Measurements from ENCODE around the gene PGAM5. TPM values are rescaled to one million over a fixed set of nuclear protein-coding genes. Genes with fewer than 3 reads are reported as not detected.

Gene PGAM5
- total RNA-seq, 2 donors from 2014 or later, result 21.5 to 24.2 TPM

DNA sequence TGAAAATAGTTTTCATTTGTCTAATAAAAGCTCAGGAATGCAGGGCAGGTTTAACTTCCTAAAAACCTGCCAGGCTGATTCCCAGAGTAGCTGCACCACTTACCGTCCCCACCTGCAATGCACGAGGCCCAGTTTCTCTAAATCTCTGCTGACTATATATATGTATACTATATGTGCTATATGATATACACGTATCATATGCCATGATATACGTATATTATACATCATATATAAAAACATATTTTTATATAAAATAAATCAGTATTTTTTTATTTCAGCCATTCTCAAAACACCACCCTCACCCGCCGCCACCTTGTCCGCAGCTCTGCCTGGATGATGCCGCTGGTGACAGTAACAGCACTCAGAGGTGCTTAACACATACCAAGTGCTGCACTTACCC lies 48.7 kb downstream of the PGAM5 start:
- H3K27me3 ChIP-seq (replicated peaks; ENCODE audit: insufficient read depth), result no peaks in the 10 kb centered on the region
- H3K27ac ChIP-seq, result no peak overlapping the region
- ATAC-seq (ENCODE audit: insufficient number of reproducible peaks, low FRiP score, low read depth), result no peak
- H3K9me3 ChIP-seq, result no peaks in the 10 kb centered on the region
- TF ChIP-seq, protein P1, sequence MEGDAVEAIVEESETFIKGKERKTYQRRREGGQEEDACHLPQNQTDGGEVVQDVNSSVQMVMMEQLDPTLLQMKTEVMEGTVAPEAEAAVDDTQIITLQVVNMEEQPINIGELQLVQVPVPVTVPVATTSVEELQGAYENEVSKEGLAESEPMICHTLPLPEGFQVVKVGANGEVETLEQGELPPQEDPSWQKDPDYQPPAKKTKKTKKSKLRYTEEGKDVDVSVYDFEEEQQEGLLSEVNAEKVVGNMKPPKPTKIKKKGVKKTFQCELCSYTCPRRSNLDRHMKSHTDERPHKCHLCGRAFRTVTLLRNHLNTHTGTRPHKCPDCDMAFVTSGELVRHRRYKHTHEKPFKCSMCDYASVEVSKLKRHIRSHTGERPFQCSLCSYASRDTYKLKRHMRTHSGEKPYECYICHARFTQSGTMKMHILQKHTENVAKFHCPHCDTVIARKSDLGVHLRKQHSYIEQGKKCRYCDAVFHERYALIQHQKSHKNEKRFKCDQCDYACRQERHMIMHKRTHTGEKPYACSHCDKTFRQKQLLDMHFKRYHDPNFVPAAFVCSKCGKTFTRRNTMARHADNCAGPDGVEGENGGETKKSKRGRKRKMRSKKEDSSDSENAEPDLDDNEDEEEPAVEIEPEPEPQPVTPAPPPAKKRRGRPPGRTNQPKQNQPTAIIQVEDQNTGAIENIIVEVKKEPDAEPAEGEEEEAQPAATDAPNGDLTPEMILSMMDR (IDR thresholded peaks at IDR 0.05), result no peak
- DNase-seq (ENCODE audit: low spot score), result no peak
- no peak overlapping the region for H3K4me3 ChIP-seq
- peaks cover 11 to 23% of the 10 kb centered on the region in 2 donors for H3K4me1 ChIP-seq (ENCODE audit: control insufficient read depth in 1 of 2, low read depth in 2 of 2)
- H3K36me3 ChIP-seq, result peaks cover 14% of the 10 kb centered on the region

DNA sequence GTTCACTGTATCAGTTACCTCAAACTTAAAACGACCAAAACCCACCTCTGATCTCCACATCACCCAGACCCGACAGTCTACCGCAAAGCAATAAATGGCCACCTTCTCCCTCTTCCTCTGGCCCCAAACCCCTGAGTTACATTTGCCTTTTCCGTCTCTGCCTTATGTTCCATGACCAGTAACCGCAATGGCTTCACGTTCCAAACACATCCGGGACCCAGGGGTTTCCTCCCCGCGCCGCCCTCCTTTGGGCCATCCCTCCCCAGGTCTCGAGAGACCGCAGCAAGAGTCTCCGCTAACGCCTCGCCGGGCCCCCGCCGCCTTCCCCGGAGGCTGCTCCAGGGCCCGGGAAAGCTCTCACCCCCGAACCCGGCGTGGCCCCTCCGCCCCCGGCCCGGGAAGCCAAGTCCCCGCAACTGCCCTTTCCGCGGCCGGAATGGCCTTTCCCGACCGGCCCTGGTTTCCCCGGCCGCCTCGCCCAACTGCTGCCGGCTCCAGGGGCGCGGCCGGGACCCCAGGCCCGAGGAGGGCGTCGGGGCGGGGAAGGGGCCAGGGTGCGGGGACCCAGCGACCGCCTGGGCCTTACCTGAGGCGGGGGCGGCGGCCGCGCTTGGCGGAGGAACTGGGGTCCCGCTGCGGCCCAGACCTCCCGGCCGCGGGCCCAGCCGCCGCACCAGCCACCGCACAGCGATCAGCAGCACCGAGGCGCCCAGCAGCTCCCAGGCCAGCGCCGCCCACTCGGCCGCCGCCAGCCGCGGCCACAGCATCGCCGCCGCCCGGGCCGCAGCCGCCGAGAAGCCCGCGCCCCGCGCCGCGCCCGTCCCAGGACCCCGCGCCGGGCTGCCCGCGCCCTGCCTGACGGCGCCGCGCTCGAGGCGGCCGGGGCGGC lies 50.6 kb downstream of the PGAM5 start, which contains the start of gene ANKLE2:
TSS of gene ANKLE2 (minus strand) at position 801 of the 889 bp plus-strand sequence. CDS start at position 767, 34 bp downstream.
- TF ChIP-seq, protein P1 (IDR thresholded peaks at IDR 0.05), result no peak
- Histone ChIP-seq H3K4me1 (ENCODE audit: control insufficient read depth in 1 of 2, low read depth in 2 of 2) (peaks cover 11 to 25% of the 10 kb centered on the region in 2 donors), H3K27me3 (replicated peaks; ENCODE audit: insufficient read depth) (no peaks in the 10 kb centered on the region), H3K4me3 (peak within 1 kb of the TSS; percentile 96), H3K36me3 (peaks cover 3% of the 10 kb centered on the region), H3K9me3 (no peaks in the 10 kb centered on the region), H3K27ac (peak within 1 kb of the TSS; percentile 94)
- ATAC-seq (ENCODE audit: insufficient number of reproducible peaks, low FRiP score, low read depth) (peak; percentile 52), DNase-seq (ENCODE audit: low spot score) (no peak)

DNA sequence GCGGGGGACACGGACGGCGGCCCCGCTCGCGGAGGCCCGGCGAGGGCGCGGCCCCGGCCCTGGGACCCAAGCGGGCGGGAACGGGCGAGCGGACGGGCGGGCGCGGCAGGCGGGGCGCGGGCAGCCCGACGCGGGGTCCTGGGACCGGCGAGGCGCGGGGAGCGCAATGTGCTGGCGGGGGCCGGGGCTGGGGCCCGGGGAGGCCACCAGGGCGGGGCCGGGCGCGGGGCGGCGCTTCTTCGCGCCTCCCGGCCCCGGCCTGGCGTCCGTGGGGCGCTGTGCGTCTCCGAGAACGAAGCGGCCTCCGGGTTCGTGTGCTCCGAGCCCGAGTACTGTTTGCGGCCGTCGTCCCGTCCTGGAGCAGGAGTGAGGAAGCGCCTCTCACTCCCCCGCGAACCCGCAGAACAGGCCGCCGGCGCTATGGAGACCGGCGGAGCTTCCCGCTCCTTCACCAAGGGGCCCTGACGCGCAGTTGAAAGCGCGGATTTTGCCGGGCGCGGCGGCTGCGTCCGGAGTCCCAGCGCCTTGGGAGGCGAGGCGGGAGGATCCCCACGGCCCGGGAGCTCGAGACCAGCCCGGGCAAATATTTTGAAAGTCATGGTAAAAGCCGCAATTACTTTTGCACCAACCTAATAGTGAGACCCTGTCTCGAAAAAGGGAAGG lies 51.4 kb downstream of the PGAM5 start:
- peak; percentile 75 for ATAC-seq (ENCODE audit: insufficient number of reproducible peaks, low FRiP score, low read depth)

DNA sequence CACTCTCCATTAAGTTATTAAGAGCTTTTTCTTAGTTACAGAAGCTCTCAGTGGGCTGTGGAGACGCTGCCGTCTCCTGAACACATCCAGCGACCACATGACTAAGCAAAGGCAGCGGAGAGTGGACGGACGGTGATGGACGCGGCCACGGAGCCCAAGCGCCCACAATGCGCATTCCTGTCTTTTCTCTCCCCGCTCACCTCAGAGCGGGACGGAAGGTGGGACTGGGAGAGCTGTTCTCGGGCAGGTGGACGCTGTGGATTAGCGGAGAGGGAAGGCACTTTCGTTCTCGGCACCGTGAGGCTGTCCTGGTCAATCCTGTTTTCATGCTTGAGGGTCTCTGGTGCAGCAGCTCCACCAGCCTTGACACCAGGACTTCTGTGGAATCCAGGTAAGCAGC lies 53.6 kb downstream of the PGAM5 start:
- DNase-seq (ENCODE audit: low spot score), result no peak
- Histone ChIP-seq H3K27me3 (replicated peaks; ENCODE audit: insufficient read depth) (no peaks in the 10 kb centered on the region), H3K27ac (no peak overlapping the region), H3K9me3 (no peaks in the 10 kb centered on the region), H3K36me3 (no peaks in the 10 kb centered on the region), H3K4me3 (no peak overlapping the region), H3K4me1 (ENCODE audit: control insufficient read depth in 1 of 2, low read depth in 2 of 2) (peaks cover 11 to 36% of the 10 kb centered on the region in 2 donors)
- TF ChIP-seq, protein P1 (IDR thresholded peaks at IDR 0.05), result no peak
- no peak for ATAC-seq (ENCODE audit: insufficient number of reproducible peaks, low FRiP score, low read depth)

More for the DNA sequence above, 51.4 kb downstream of the PGAM5 start:
- peaks cover 11 to 33% of the 10 kb centered on the region in 2 donors for H3K4me1 ChIP-seq (ENCODE audit: control insufficient read depth in 1 of 2, low read depth in 2 of 2)
- H3K36me3 ChIP-seq, result peaks cover 3% of the 10 kb centered on the region
- H3K4me3 ChIP-seq, result peak overlapping the region; percentile 90
- DNase-seq (ENCODE audit: low spot score), result no peak
- H3K27me3 ChIP-seq (replicated peaks; ENCODE audit: insufficient read depth), result no peaks in the 10 kb centered on the region
- TF ChIP-seq, protein P1 (IDR thresholded peaks at IDR 0.05), result peak; percentile 22
- peak overlapping the region; percentile 94 for H3K27ac ChIP-seq
- no peaks in the 10 kb centered on the region for H3K9me3 ChIP-seq

DNA sequence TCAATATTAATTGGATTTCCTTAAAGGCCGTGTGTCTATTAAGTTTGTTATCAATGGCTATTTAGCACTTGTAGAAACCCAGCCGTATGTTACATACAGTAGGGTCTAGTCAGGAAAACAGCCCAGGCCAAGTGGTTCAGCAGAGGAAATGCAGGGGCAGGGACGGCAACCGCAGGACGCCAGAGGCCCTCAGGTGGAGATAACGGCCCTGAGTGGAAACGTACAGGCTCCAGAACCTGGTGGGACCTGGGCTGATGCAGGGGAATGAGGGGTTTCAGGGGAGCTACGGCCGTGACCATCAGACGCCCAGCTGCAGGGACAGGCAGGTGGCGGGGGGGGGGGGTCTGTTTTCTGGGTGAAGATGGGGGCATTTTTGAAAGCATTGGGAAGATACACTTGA lies 54.7 kb downstream of the PGAM5 start:
- Histone ChIP-seq H3K4me1 (ENCODE audit: control insufficient read depth in 1 of 2, low read depth in 2 of 2) (peaks cover 3 to 27% of the 10 kb centered on the region in 2 donors), H3K36me3 (no peaks in the 10 kb centered on the region), H3K27me3 (replicated peaks; ENCODE audit: insufficient read depth) (no peaks in the 10 kb centered on the region), H3K9me3 (no peaks in the 10 kb centered on the region), H3K27ac (no peak overlapping the region), H3K4me3 (no peak overlapping the region)
- DNase-seq (ENCODE audit: low spot score) (no peak), ATAC-seq (ENCODE audit: insufficient number of reproducible peaks, low FRiP score, low read depth) (no peak)
- TF ChIP-seq, protein P1 (IDR thresholded peaks at IDR 0.05), result no peak
